Measurements from ENCODE around the gene LRRC28. TPM values are rescaled to one million over a fixed set of nuclear protein-coding genes. Genes with fewer than 3 reads are reported as not detected.

Gene LRRC28
- total RNA-seq, 1 experiment from 2014 or later: 21.4 TPM

DNA sequence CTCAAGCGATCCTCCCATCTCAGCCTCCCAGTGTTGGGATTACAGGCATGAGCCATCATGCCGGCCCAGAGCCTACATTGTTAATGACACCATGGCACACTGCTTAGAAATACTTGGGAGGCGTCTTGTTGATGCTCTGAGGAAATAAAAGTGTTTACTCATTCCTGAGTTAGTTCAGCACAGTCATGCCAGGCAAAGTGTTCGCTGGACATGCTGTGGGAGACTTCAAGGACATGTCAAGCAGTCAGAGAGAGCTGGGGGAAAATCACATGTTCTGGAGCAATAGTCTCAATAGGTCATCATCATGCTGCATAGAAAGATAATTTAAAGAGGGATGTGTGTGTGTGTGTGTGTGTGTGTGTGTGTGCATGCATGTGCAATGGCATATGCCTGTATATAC lies 39.4 kb upstream of the LRRC28 start:
- CTCF ChIA-PET: interaction anchor here (1.4 kb wide), 1 partner anchor 118 kb away, joined by 3 read pairs; no protein-coding TSS in a partner anchor
- H3K27ac ChIP-seq (ENCODE audit: low read depth, low read length): no peak overlapping the region
- no peak for ATAC-seq

More for the DNA sequence above, 39.4 kb upstream of the LRRC28 start:
- ChIA-PET RAD21 (ENCODE audit: low non-redundant PET in 1 of 2, low total read pairs in 2 of 2, uncharacterized antibody in 2 of 2, unreplicated experiment in 2 of 2) (interaction anchor here in 1 of 2 experiments (0.7 kb wide), 1 partner anchor 113 kb away, joined by 3 read pairs; no protein-coding TSS in a partner anchor), POLR2A (no interaction called here)
- Histone ChIP-seq H3K9ac (ENCODE audit: low read length) (no peak overlapping the region), H3K9me3 (ENCODE audit: control insufficient read depth in 1 of 2, insufficient read depth in 1 of 2, low read depth in 1 of 2, low read length in 2 of 2) (no peaks in the 10 kb centered on the region), H3K36me3 (ENCODE audit: control insufficient read depth in 1 of 2, insufficient read depth in 2 of 2, low read length in 2 of 2) (no peaks in the 10 kb centered on the region), H3K4me1 (ENCODE audit: control insufficient read depth in 1 of 2, insufficient read depth in 2 of 2, low read length in 2 of 2) (no peaks in the 10 kb centered on the region), H3K4me3 (replicated peaks in 1 of 2; ENCODE audit: low read depth in 1 of 2, low read length in 2 of 2) (no peak overlapping the region), H3K79me2 (ENCODE audit: insufficient read depth, low read length) (no peaks in the 10 kb centered on the region), H3K9me2 (ENCODE audit: insufficient read depth) (no peaks in the 10 kb centered on the region), H4K20me1 (ENCODE audit: insufficient read depth) (no peaks in the 10 kb centered on the region), H3K27me3 (ENCODE audit: insufficient read depth, low read length) (no peaks in the 10 kb centered on the region), H2AFZ (ENCODE audit: low read depth, low read length, poor library complexity, severe bottlenecking) (no peak overlapping the region), H3K4me2 (ENCODE audit: low read length) (no peak overlapping the region)
- intact Hi-C loops (cut with micrococcal nuclease): loop anchor here (2.0 to 10.0 kb wide), 3 partner anchors 90 to 769 kb away; no protein-coding TSS in a partner anchor
- DNase-seq (ENCODE audit: low read depth, low spot score): no peak
- TF ChIP-seq POLR2AphosphoS5 (IDR thresholded peaks at IDR 0.05; ENCODE audit: low read depth, low read length): no peak
- TF ChIP-seq RAD21 (IDR thresholded peaks at IDR 0.05; ENCODE audit: low read depth): no peak
- no peak for TF ChIP-seq POLR2A (IDR thresholded peaks at IDR 0.05; ENCODE audit: borderline replicate concordance, extremely low read depth, insufficient read depth, insufficient read length)
- TF ChIP-seq ELF1 (IDR thresholded peaks at IDR 0.05; ENCODE audit: borderline replicate concordance, low read depth): no peak
- no peak for TF ChIP-seq ZFX (IDR thresholded peaks at IDR 0.05)
- TF ChIP-seq EZH2phosphoT487 (IDR thresholded peaks at IDR 0.05; ENCODE audit: borderline replicate concordance): no peak
- no peak for TF ChIP-seq YY1 (IDR thresholded peaks at IDR 0.05; ENCODE audit: extremely low read depth, insufficient replicate concordance, low read depth, low read length)
- TF ChIP-seq ATF3 (IDR thresholded peaks at IDR 0.05): no peak
- no peak for TF ChIP-seq SRF (IDR thresholded peaks at IDR 0.05; ENCODE audit: low read depth)
- no peak for TF ChIP-seq CEBPB (IDR thresholded peaks at IDR 0.05; ENCODE audit: low read depth)
- TF ChIP-seq SIN3A (IDR thresholded peaks at IDR 0.05; ENCODE audit: low read depth): no peak
- TF ChIP-seq EZH2 (IDR thresholded peaks at IDR 0.05): no peak
- TF ChIP-seq CTCF (IDR thresholded peaks at IDR 0.05 in 2 of 3, conservative IDR thresholded peaks at IDR 0.05 in 1 of 3; ENCODE audit: borderline replicate concordance in 1 of 3, insufficient read depth in 1 of 3, low read depth in 2 of 3, low read length in 2 of 3): no peak
- no peak for TF ChIP-seq REST (IDR thresholded peaks at IDR 0.05; ENCODE audit: low read depth)
- TF ChIP-seq EGR1 (IDR thresholded peaks at IDR 0.05; ENCODE audit: low read depth): no peak
- no TSS peak for BruUV-seq (replicated peaks)

Measured in HCT116 (cell line).